GM23338 (cell line): ENCODE data around the gene IGF1.

Experiments used
- CTCF ChIP-seq, 2 experiments: fragments of 200-600 bp in 1 of 2; sonication (generic) in 1 of 2; conservative IDR thresholded peaks; 2 replicates each; pipeline versions ENCODE4 v1.5.1 to v1.6.1; 2016 to 2017; ENCODE audit warnings: antibody characterized with exemption in 2 of 2, low read depth in 2 of 2, mild to moderate bottlenecking in 2 of 2, moderate library complexity in 1 of 2
- EZH2 ChIP-seq: fragments of 200-600 bp; sonication (generic); IDR thresholded peaks from one replicate; pipeline ENCODE4 v1.8.0; 2017; ENCODE audit warnings: antibody characterized with exemption, mild to moderate bottlenecking, low read depth; ENCODE audit not compliant: unreplicated experiment

GRCh38 chr12:102528111-102528510, 47.7 kb upstream of the IGF1 start:
- TF ChIP-seq CTCF (conservative IDR thresholded peaks at IDR 0.05; ENCODE audit: low read depth in 2 of 2): no peak
- no peak for TF ChIP-seq EZH2
